HCT116 (cell line): ENCODE measurements around the gene DAPK2. TPM values are rescaled to one million over a fixed set of nuclear protein-coding genes. Genes with fewer than 3 reads are reported as not detected.

Experiments
- ATAC-seq: fragments of 200-7000 bp; cut with Tn5 transposase; 2 replicates; pipeline ENCODE4 v1.9.1; 2020; ENCODE audit warnings: mild to moderate bottlenecking, moderate library complexity
- BruUV-seq: library from RNA; stranded (reverse); fragments of 400-500 nt; replicated peaks from 2 replicates; lab custom pipeline; 2021; lab: Mats Ljungman, UMichigan
- CTCF ChIA-PET: fragments of 300-600 bp; sonication (Branson Sonifier 250); formaldehyde crosslinking; loops from one replicate; lab custom pipeline; 2021; ENCODE audit warnings: antibody characterized with exemption; lab: Charles Lee
- POLR2A ChIA-PET: fragments of 300-600, 350-600 bp; sonication (Branson Sonifier 250); formaldehyde crosslinking; loops from one replicate; lab custom pipeline; 2021; ENCODE audit warnings: antibody characterized with exemption; lab: Charles Lee
- RAD21 ChIA-PET, 2 experiments: fragments of 300-600 bp; sonication (Branson Sonifier 250); formaldehyde crosslinking; loops; one replicate each; lab custom pipeline; 2023; ENCODE audit warnings: low total read pairs in 2 of 2; ENCODE audit not compliant: uncharacterized antibody in 2 of 2, unreplicated experiment in 2 of 2, low non-redundant PET in 1 of 2; lab: Charles Lee
- DNase-seq: peaks from one replicate; pipeline ENCODE4 v3.0.0-alpha.2; 2010; ENCODE audit warnings: low read depth, low spot score
- H2AFZ ChIP-seq: fragments of 200-600 bp; shearing (Covaris generic), sonication (generic); 2 replicates; pipeline ENCODE4 v1.6.1; 2017; ENCODE audit warnings: low read depth, mixed run types, mixed read lengths, antibody characterized with exemption, low read length; ENCODE audit not compliant: poor library complexity, severe bottlenecking
- H3K27ac ChIP-seq: 2 replicates; pipeline ENCODE4 v1.5.1; 2012; ENCODE audit warnings: low read depth, low read length
- H3K27me3 ChIP-seq: fragments of 200-600 bp; sonication (generic); 2 replicates; pipeline ENCODE4 v1.6.1; 2016; ENCODE audit warnings: mixed run types, low read length, mixed read lengths; ENCODE audit not compliant: insufficient read depth
- H3K36me3 ChIP-seq, 2 experiments: fragments of 200-500 bp in 1 of 2; fragments of 200-600 bp in 1 of 2; sonication (Bioruptor generic) in 1 of 2; sonication (generic) in 1 of 2; 2 replicates each; pipeline versions ENCODE4 v1.5.1 to v1.6.1; 2014 to 2016; ENCODE audit warnings: low read length in 2 of 2, inconsistent platforms in 1 of 2, mixed read lengths in 1 of 2, mixed run types in 1 of 2; ENCODE audit not compliant: insufficient read depth in 2 of 2, control insufficient read depth in 1 of 2
- H3K4me1 ChIP-seq, 2 experiments: fragments of 200-600 bp in 1 of 2; sonication (generic) in 1 of 2; 2 replicates each; pipeline versions ENCODE4 v1.5.1 to v1.6.1; 2012 to 2017; ENCODE audit warnings: low read length in 2 of 2, inconsistent platforms in 1 of 2, mild to moderate bottlenecking in 1 of 2, mixed read lengths in 1 of 2, mixed run types in 1 of 2, moderate library complexity in 1 of 2; ENCODE audit not compliant: insufficient read depth in 2 of 2, control insufficient read depth in 1 of 2
- H3K4me2 ChIP-seq: fragments of 200-600 bp; sonication (generic); 2 replicates; pipeline ENCODE4 v1.6.1; 2017; ENCODE audit warnings: mixed run types, low read length, mixed read lengths
- H3K4me3 ChIP-seq, 2 experiments: fragments of 200-600 bp in 1 of 2; sonication (generic) in 1 of 2; replicated peaks in 1 of 2; 2 replicates each; pipeline ENCODE4 v1.5.1; 2011 to 2016; ENCODE audit warnings: low read length in 2 of 2, control low read depth in 1 of 2, low read depth in 1 of 2, mild to moderate bottlenecking in 1 of 2, mixed read lengths in 1 of 2, mixed run types in 1 of 2
- H3K79me2 ChIP-seq: fragments of 200-600 bp; sonication (generic); 2 replicates; pipeline ENCODE4 v1.6.1; 2017; ENCODE audit warnings: mild to moderate bottlenecking, mixed run types, low read length, moderate library complexity, mixed read lengths; ENCODE audit not compliant: insufficient read depth
- H3K9ac ChIP-seq: fragments of 200-600 bp; sonication (generic); 2 replicates; pipeline ENCODE4 v1.6.1; 2016; ENCODE audit warnings: low read length, mixed read lengths
- H3K9me2 ChIP-seq: fragments of 200-600 bp; sonication (generic), shearing (Covaris generic); 2 replicates; pipeline ENCODE4 v1.6.1; 2017; ENCODE audit warnings: mixed run types, mild to moderate bottlenecking, moderate library complexity; ENCODE audit not compliant: insufficient read depth
- H3K9me3 ChIP-seq, 2 experiments: fragments of 200-500 bp in 1 of 2; fragments of 200-600 bp in 1 of 2; sonication (Bioruptor generic) in 1 of 2; sonication (generic) in 1 of 2; 2 replicates each; pipeline ENCODE4 v1.6.1; 2014 to 2017; ENCODE audit warnings: low read length in 2 of 2, mixed read lengths in 2 of 2, inconsistent platforms in 1 of 2, low read depth in 1 of 2, mild to moderate bottlenecking in 1 of 2, mixed run types in 1 of 2, moderate library complexity in 1 of 2; ENCODE audit not compliant: control insufficient read depth in 1 of 2, insufficient read depth in 1 of 2
- H4K20me1 ChIP-seq: fragments of 200-600 bp; sonication (generic), shearing (Covaris generic); 2 replicates; pipeline ENCODE4 v1.6.1; 2017; ENCODE audit warnings: mixed run types, mild to moderate bottlenecking, moderate library complexity; ENCODE audit not compliant: insufficient read depth
- ATF3 ChIP-seq: IDR thresholded peaks from 2 replicates; pipeline ENCODE4 v1.6.1; 2012
- CEBPB ChIP-seq: IDR thresholded peaks from 2 replicates; pipeline ENCODE4 v1.6.1; 2012; ENCODE audit warnings: low read depth
- EGR1 ChIP-seq: IDR thresholded peaks from 2 replicates; pipeline ENCODE4 v1.6.1; 2012; ENCODE audit warnings: low read depth
- ELF1 ChIP-seq: IDR thresholded peaks from 2 replicates; pipeline ENCODE4 v1.6.1; 2012; ENCODE audit warnings: low read depth, borderline replicate concordance
- EZH2 ChIP-seq: fragments of 200-600 bp; sonication (generic); IDR thresholded peaks from 2 replicates; pipeline ENCODE4 v1.6.1; 2017; ENCODE audit warnings: antibody characterized with exemption, mixed run types
- FOSL1 ChIP-seq: IDR thresholded peaks from 2 replicates; pipeline ENCODE4 v1.6.1; 2012; ENCODE audit warnings: low read depth
- JUND ChIP-seq: IDR thresholded peaks from 2 replicates; pipeline ENCODE4 v1.6.1; 2012
- MAX ChIP-seq: IDR thresholded peaks from 2 replicates; pipeline ENCODE4 v1.6.1; 2012
- POLR2A ChIP-seq: IDR thresholded peaks from 2 replicates; pipeline ENCODE4 v1.7.0; 2011; ENCODE audit warnings: borderline replicate concordance; ENCODE audit not compliant: insufficient read depth, insufficient read length; ENCODE audit errors: extremely low read depth
- POLR2AphosphoS5 ChIP-seq: IDR thresholded peaks from 2 replicates; pipeline ENCODE4 v1.6.1; 2011; ENCODE audit warnings: mild to moderate bottlenecking, low read depth, low read length, moderate library complexity
- RAD21 ChIP-seq: IDR thresholded peaks from 2 replicates; pipeline ENCODE4 v1.6.1; 2012; ENCODE audit warnings: low read depth, mild to moderate bottlenecking
- SP1 ChIP-seq: IDR thresholded peaks from 2 replicates; pipeline ENCODE4 v1.6.1; 2012; ENCODE audit warnings: low read depth
- SRF ChIP-seq: IDR thresholded peaks from 2 replicates; pipeline ENCODE4 v1.6.1; 2012; ENCODE audit warnings: low read depth
- TCF7L2 ChIP-seq: IDR thresholded peaks from 2 replicates; pipeline ENCODE4 v1.7.0; 2011; ENCODE audit warnings: borderline replicate concordance, inconsistent platforms; ENCODE audit not compliant: insufficient read depth, insufficient read length; ENCODE audit errors: extremely low read depth
- YY1 ChIP-seq: IDR thresholded peaks from 2 replicates; pipeline ENCODE4 v1.6.1; 2011; ENCODE audit warnings: low read length, low read depth, moderate library complexity, mild to moderate bottlenecking; ENCODE audit not compliant: insufficient replicate concordance; ENCODE audit errors: extremely low read depth
- ZBTB33 ChIP-seq: IDR thresholded peaks from 2 replicates; pipeline ENCODE4 v1.6.1; 2011; ENCODE audit warnings: mild to moderate bottlenecking, low read length, moderate library complexity; ENCODE audit not compliant: insufficient replicate concordance; ENCODE audit errors: extremely low read depth
- ZNF274 ChIP-seq: fragments of 200-500 bp; sonication (Bioruptor generic); IDR thresholded peaks from 2 replicates; pipeline ENCODE4 v1.6.1; 2014; ENCODE audit warnings: mild to moderate bottlenecking, low read depth, low read length, inconsistent platforms
- intact Hi-C: fragments of 100-400 bp; cut with micrococcal nuclease; formaldehyde crosslinking; loops from 2 replicates; pipeline ENCODE4 v1.10.0; 2022
- total RNA-seq: library from RNA; stranded (reverse); gene quantifications from one replicate; pipeline ENCODE4 v1.2.1, GENCODE V29; 2021; ENCODE audit not compliant: unreplicated experiment

Gene DAPK2
- total RNA-seq, 1 experiment from 2014 or later: 4.8 TPM

- H3K4me1 ChIP-seq: no peaks in the 10 kb centered on the region
- no TSS peak for BruUV-seq
- H3K9me2 ChIP-seq: no peaks in the 10 kb centered on the region
- ChIA-PET CTCF (no interaction called here), POLR2A (no interaction called here), RAD21 (no interaction called here)
- no peak for ATAC-seq
- no peaks in the 10 kb centered on the region for H3K36me3 ChIP-seq
- H2AFZ ChIP-seq: no peak overlapping the region
- H4K20me1 ChIP-seq: no peaks in the 10 kb centered on the region
- H3K27ac ChIP-seq: no peak overlapping the region
- intact Hi-C loops: no loop called here
- H3K79me2 ChIP-seq: no peaks in the 10 kb centered on the region
- no peak overlapping the region for H3K4me3 ChIP-seq
- no peak overlapping the region for H3K9ac ChIP-seq
- no peak overlapping the region for H3K4me2 ChIP-seq
- H3K9me3 ChIP-seq: no peaks in the 10 kb centered on the region
- DNase-seq: no peak
- H3K27me3 ChIP-seq: no peaks in the 10 kb centered on the region
- TF ChIP-seq RAD21: no peak
- TF ChIP-seq JUND: no peak
- no peak for TF ChIP-seq ZNF274
- TF ChIP-seq EGR1: no peak
- TF ChIP-seq ZBTB33: no peak
- no peak for TF ChIP-seq FOSL1
- no peak for TF ChIP-seq SRF
- no peak for TF ChIP-seq SP1
- no peak for TF ChIP-seq CEBPB
- no peak for TF ChIP-seq EZH2
- no peak for TF ChIP-seq ATF3
- TF ChIP-seq YY1: no peak
- no peak for TF ChIP-seq POLR2AphosphoS5
- TF ChIP-seq ELF1: no peak
- TF ChIP-seq TCF7L2: no peak
- no peak for TF ChIP-seq MAX
- no peak for TF ChIP-seq POLR2A
Measured at GRCh38 chr15:63922916-63923315, 123.4 kb downstream of the DAPK2 start.
